Dermis blood vessel endothelial cell (primary cell): ENCODE measurements around the gene ZNF366. TPM values are rescaled to one million over a fixed set of nuclear protein-coding genes. Genes with fewer than 3 reads are reported as not detected.
A peak's percentile ranks its signal among the peaks of the same experiment; 100 is the strongest.

Experiments used
- DNase-seq: peaks from one replicate; pipeline ENCODE4 v3.0.0; 2010
- total RNA-seq: library from RNA; depleted of rRNA; stranded (reverse); fragments of >200 nt; gene quantifications from 2 replicates; pipeline ENCODE4 v1.2.3, GENCODE V29; 2014

ZNF366 gene
- total RNA-seq, 1 donor from 2014 or later: 17.0 TPM

GRCh38 chr5:72519111-72519510 lies 11.9 kb upstream of the ZNF366 start:
- DNase-seq: no peak

- DNase-seq: no peak
Measured at GRCh38 chr5:72518001-72518683, 10.9 kb upstream of the ZNF366 start.

- DNase-seq: no peak
Measured at GRCh38 chr5:72516916-72517315, 9.7 kb upstream of the ZNF366 start.

GRCh38 chr5:72515211-72515610 lies 8.0 kb upstream of the ZNF366 start:
- no peak for DNase-seq

GRCh38 chr5:72512593-72512860 lies 5.3 kb upstream of the ZNF366 start:
- no peak for DNase-seq

GRCh38 chr5:72511774-72512592 lies 4.8 kb upstream of the ZNF366 start:
- DNase-seq: peak; percentile 21

- peak; percentile 74 for DNase-seq
Measured at GRCh38 chr5:72511366-72511765, 4.2 kb upstream of the ZNF366 start.

GRCh38 chr5:72510610-72511181 lies 3.5 kb upstream of the ZNF366 start:
- peak; percentile 91 for DNase-seq

- DNase-seq: no peak
Measured at GRCh38 chr5:72509401-72509800, 2.2 kb upstream of the ZNF366 start.

- peak; percentile 74 for DNase-seq
Measured at GRCh38 chr5:72508241-72509170, 1.3 kb upstream of the ZNF366 start.

GRCh38 chr5:72507907-72508238 lies 663 bp upstream of the ZNF366 start:
- DNase-seq: no peak

GRCh38 chr5:72506158-72506549 lies 1.1 kb downstream of the ZNF366 start:
- DNase-seq: peak; percentile 40

GRCh38 chr5:72505539-72506157 lies 1.6 kb downstream of the ZNF366 start:
- peak; percentile 64 for DNase-seq

GRCh38 chr5:72505016-72505415 lies 2.2 kb downstream of the ZNF366 start:
- peak; percentile 61 for DNase-seq

- DNase-seq: peak; percentile 81
Measured at GRCh38 chr5:72503888-72504491, 3.2 kb downstream of the ZNF366 start.

- no peak for DNase-seq
Measured at GRCh38 chr5:72501488-72501887, 5.7 kb downstream of the ZNF366 start.

GRCh38 chr5:72499730-72500129 lies 7.5 kb downstream of the ZNF366 start:
- peak; percentile 75 for DNase-seq

GRCh38 chr5:72499090-72499489 lies 8.1 kb downstream of the ZNF366 start:
- DNase-seq: peak; percentile 55

GRCh38 chr5:72498284-72498683 lies 8.9 kb downstream of the ZNF366 start:
- peak; percentile 66 for DNase-seq

- DNase-seq: no peak
Measured at GRCh38 chr5:72497823-72498222, 9.4 kb downstream of the ZNF366 start.

GRCh38 chr5:72495410-72495809 lies 11.8 kb downstream of the ZNF366 start:
- no peak for DNase-seq

GRCh38 chr5:72494623-72495124 lies 12.5 kb downstream of the ZNF366 start:
- no peak for DNase-seq
